GM23248 (cell line): Measurements from ENCODE around the gene CYTH2. TPM values are rescaled to one million over a fixed set of nuclear protein-coding genes. Genes with fewer than 3 reads are reported as not detected.

Source experiments
- DNase-seq: peaks from one replicate; pipeline ENCODE4 v3.0.0-alpha.2; 2015
- H2AFZ ChIP-seq: fragments of 200-600 bp; sonication (generic); 2 replicates; pipeline ENCODE4 v1.6.1; 2016; ENCODE audit warnings: antibody characterized with exemption
- H3F3A ChIP-seq: fragments of 200-600 bp; sonication (generic); 2 replicates; pipeline ENCODE4 v1.6.1; 2016; ENCODE audit warnings: mild to moderate bottlenecking, antibody characterized with exemption, mixed run types; ENCODE audit not compliant: insufficient read depth
- H3K27ac ChIP-seq: fragments of 200-600 bp; sonication (generic); 2 replicates; pipeline ENCODE4 v1.5.1; 2016; ENCODE audit warnings: mild to moderate bottlenecking
- H3K27me3 ChIP-seq: fragments of 200-600 bp; sonication (generic); replicated peaks from 2 replicates; pipeline ENCODE4 v1.6.1; 2016; ENCODE audit warnings: mild to moderate bottlenecking; ENCODE audit not compliant: insufficient read depth
- H3K36me3 ChIP-seq: fragments of 200-600 bp; sonication (generic); 2 replicates; pipeline ENCODE4 v1.6.1; 2016; ENCODE audit warnings: low read depth, mild to moderate bottlenecking
- H3K4me1 ChIP-seq: fragments of 200-600 bp; sonication (generic); 2 replicates; pipeline ENCODE4 v1.6.1; 2016; ENCODE audit warnings: mild to moderate bottlenecking; ENCODE audit not compliant: insufficient read depth
- H3K4me2 ChIP-seq: fragments of 200-600 bp; sonication (generic); one replicate; pipeline ENCODE4 v1.6.1; 2016; ENCODE audit warnings: mild to moderate bottlenecking; ENCODE audit not compliant: unreplicated experiment
- H3K4me3 ChIP-seq: fragments of 200-600 bp; sonication (generic); 2 replicates; pipeline ENCODE4 v1.5.1; 2016; ENCODE audit warnings: mild to moderate bottlenecking
- H3K79me2 ChIP-seq: fragments of 200-600 bp; sonication (generic); 2 replicates; pipeline ENCODE4 v1.6.1; 2016; ENCODE audit warnings: mild to moderate bottlenecking; ENCODE audit not compliant: insufficient read depth
- H3K9ac ChIP-seq: fragments of 200-600 bp; sonication (generic); 2 replicates; pipeline ENCODE4 v1.6.1; 2016; ENCODE audit warnings: mild to moderate bottlenecking
- H3K9me2 ChIP-seq: fragments of 200-600 bp; sonication (generic); 2 replicates; pipeline ENCODE4 v1.6.1; 2016; ENCODE audit warnings: mixed run types, mild to moderate bottlenecking, moderate library complexity; ENCODE audit not compliant: insufficient read depth
- H3K9me3 ChIP-seq: fragments of 200-600 bp; sonication (generic); one replicate; pipeline ENCODE4 v1.6.1; 2017; ENCODE audit warnings: low read depth
- H4K20me1 ChIP-seq: fragments of 200-600 bp; sonication (generic); 2 replicates; pipeline ENCODE4 v1.6.0; 2016; ENCODE audit not compliant: insufficient read depth
- EZH2 ChIP-seq: fragments of 200-600 bp; sonication (generic); IDR thresholded peaks from 2 replicates; pipeline ENCODE4 v1.6.1; 2018; ENCODE audit warnings: antibody characterized with exemption, mild to moderate bottlenecking; ENCODE audit not compliant: insufficient read depth, poor library complexity, severe bottlenecking
- EZH2phosphoT487 ChIP-seq: fragments of 200-600 bp; sonication (generic); IDR thresholded peaks from 2 replicates; pipeline ENCODE4 v1.6.1; 2018; ENCODE audit warnings: antibody characterized with exemption, moderate library complexity, mild to moderate bottlenecking, low read depth; ENCODE audit not compliant: insufficient read depth
- WGBS, 2 experiments: methylation state at CpG; one replicate each; pipeline ENCODE4 v1.1.6; 2015 to 2017; ENCODE audit warnings: low lambda C conversion rate in 2 of 2, low coverage in 1 of 2; ENCODE audit errors: missing lambda C conversion rate in 2 of 2; 5-methylcytosine and 5-hydroxymethylcytosine counted together
- in situ Hi-C: fragments of 300-500 bp; cut with MboI; formaldehyde crosslinking; loops from 2 replicates; pipeline ENCODE4 v1.15.0; 2020
- polyA plus RNA-seq: library from polyadenylated mRNA; unstranded; fragments of >200 nt; fragmentation: Nextera tagmentation; extraction: Ambion mirVana; gene quantifications from 2 replicates; pipeline ENCODE4 v1.2.1, GENCODE V29; 2016
- total RNA-seq: library from RNA; depleted of rRNA; stranded (reverse); fragments of >200 nt; shearing (Covaris generic); gene quantifications from 2 replicates; pipeline ENCODE4 v1.2.3, GENCODE V29; 2014

CYTH2 gene
- total and polyA plus RNA-seq, 2 experiments from 2014 or later, result 40.9 to 86.0 TPM

DNA sequence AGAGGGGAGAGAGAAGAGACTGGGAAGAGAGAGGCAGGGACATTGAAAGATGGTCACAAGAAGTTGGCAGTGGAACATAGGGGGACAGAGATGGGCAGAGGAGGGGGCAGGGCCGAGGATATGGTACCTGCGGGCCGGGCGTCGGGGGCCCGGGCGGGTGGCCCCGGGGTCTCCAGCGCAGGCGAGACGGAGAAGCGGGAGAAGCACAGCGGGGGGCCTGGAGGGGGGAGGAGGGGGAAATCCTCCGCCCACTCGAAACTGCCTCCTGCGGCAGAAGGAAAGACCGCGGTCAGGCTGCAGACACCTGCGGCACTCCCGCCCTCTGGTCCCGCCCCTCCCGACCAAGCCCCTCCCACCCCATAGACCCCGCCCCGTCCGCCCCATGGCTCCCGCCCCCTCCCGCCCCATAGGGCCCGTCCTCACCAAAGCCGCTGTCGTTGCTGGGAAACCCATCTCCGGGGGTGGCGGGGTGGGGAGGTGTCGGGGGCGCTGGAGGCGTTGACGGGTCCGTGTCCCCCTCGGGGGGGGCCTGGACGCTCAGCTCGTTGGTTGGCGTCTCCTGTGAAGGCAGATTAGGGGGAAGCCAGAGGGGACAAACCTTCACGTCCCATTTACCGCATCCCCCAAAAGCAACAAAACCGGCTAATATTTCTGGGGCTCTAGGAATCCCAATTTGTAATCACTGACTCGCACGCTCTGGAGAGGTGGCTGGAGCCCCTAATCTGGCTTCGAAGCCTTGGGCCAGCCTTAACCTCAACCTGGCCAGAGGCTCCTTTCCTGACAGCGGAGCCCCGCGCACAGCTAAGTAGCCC is 22.0 kb downstream of the CYTH2 start:
- H3K4me2 ChIP-seq, result no peak overlapping the region
- H3K9me3 ChIP-seq, result no peaks in the 10 kb centered on the region
- H3K4me3 ChIP-seq, result no peak overlapping the region
- in situ Hi-C loops, result no loop called here
- no peaks in the 10 kb centered on the region for H3K79me2 ChIP-seq
- no peak overlapping the region for H3K27ac ChIP-seq
- 15 to 48% methylated on average over 9 to 41 of the region's 50 CpGs for WGBS, 2 experiments
- H2AFZ ChIP-seq, result no peak overlapping the region
- H3K9ac ChIP-seq, result no peak overlapping the region
- H4K20me1 ChIP-seq, result no peaks in the 10 kb centered on the region
- no peaks in the 10 kb centered on the region for H3K9me2 ChIP-seq
- peak; percentile 45 for DNase-seq
- no peaks in the 10 kb centered on the region for H3K36me3 ChIP-seq
- TF ChIP-seq EZH2, result no peak
- TF ChIP-seq EZH2phosphoT487, result no peak
- H3F3A ChIP-seq, result peaks cover 30% of the 10 kb centered on the region
- H3K27me3 ChIP-seq, result no peaks in the 10 kb centered on the region
- H3K4me1 ChIP-seq, result peaks cover 22% of the 10 kb centered on the region

DNA sequence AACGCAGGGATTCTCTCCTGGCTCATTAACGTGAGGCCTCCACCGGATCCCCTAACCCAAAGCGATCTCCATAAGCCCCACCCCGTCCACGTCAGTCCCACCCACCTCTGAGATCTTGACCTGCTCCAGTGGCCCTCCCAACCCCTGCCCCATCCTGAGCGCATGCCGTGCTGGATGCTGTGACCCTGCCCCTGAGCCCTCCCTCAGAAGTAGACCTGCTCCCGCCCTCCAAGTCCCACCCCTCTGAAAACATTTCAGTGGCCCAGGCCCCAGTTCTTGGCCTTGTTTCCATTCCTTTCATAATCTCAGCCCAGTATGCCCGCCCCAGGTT is 22.6 kb downstream of the CYTH2 start:
- Histone ChIP-seq H3K79me2 (no peaks in the 10 kb centered on the region), H3F3A (peaks cover 29% of the 10 kb centered on the region), H3K27ac (no peak overlapping the region), H3K27me3 (no peaks in the 10 kb centered on the region), H4K20me1 (no peaks in the 10 kb centered on the region), H3K9me2 (no peaks in the 10 kb centered on the region), H3K4me3 (no peak overlapping the region), H2AFZ (no peak overlapping the region), H3K9ac (no peak overlapping the region), H3K9me3 (no peaks in the 10 kb centered on the region), H3K36me3 (no peaks in the 10 kb centered on the region), H3K4me2 (no peak overlapping the region), H3K4me1 (peaks cover 22% of the 10 kb centered on the region)
- in situ Hi-C loops, result no loop called here
- TF ChIP-seq EZH2, result no peak
- 31 to 32% methylated on average over 10 of the region's 10 CpGs for WGBS, 2 experiments
- DNase-seq, result no peak

DNA sequence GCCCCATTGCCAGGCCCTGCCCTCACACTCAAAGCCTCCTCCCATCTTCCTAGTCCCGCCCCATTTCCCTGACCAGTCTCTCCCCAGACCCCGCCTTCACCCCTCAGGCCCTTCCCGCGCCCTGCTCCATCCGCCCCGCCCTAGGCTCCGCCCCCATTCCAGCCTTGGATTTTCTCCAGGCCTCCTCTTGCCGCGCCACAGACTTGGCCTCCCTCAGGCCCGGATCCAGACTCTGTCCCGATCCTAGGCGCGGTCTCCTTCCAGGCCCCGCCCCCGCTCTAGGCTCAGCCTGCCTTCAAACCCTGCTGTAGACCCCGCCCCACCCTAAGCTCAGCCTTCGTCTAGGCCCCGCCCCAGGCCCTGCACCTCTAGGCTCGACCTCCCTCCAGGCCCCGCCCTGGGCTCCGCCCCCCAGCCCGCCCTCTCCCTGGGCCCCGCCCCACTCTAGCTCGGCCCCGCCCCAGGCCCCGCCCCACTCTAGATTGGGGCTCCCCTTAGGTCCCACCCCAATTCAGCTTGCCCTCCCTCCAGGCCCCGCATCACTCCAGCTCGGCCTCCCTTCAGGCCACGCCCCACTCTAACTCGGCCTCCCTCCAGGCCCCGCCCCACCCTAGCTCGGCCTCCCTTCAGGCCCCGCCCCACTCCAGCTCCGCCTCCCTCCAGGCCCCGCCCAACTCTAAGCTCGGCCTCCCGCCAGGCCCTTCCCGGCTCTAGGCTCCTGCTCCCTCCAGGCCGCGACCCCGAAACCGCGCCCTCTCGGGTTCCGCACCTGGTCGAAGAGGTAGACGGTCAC is 24.0 kb downstream of the CYTH2 start:
- H3K9me2 ChIP-seq, result no peaks in the 10 kb centered on the region
- peak overlapping the region; percentile 81 for H3K9ac ChIP-seq
- H3K9me3 ChIP-seq, result no peaks in the 10 kb centered on the region
- H3K27me3 ChIP-seq, result no peaks in the 10 kb centered on the region
- peaks cover 18% of the 10 kb centered on the region for H3F3A ChIP-seq
- no peak for TF ChIP-seq EZH2
- TF ChIP-seq EZH2phosphoT487, result no peak
- 3% methylated on average over 47 of the region's 47 CpGs; no CpG with 5 or more reads in 1 of the 2 experiments for WGBS, 2 experiments
- H3K79me2 ChIP-seq, result no peaks in the 10 kb centered on the region
- peaks cover 13% of the 10 kb centered on the region for H3K4me1 ChIP-seq
- DNase-seq, result peak; percentile 99
- no peaks in the 10 kb centered on the region for H3K36me3 ChIP-seq
- H4K20me1 ChIP-seq, result no peaks in the 10 kb centered on the region
- H2AFZ ChIP-seq, result peak overlapping the region; percentile 75
- peak overlapping the region; percentile 46 for H3K27ac ChIP-seq
- H3K4me2 ChIP-seq, result peak overlapping the region; percentile 74
- in situ Hi-C loops, result no loop called here
- peak overlapping the region; percentile 75 for H3K4me3 ChIP-seq

DNA sequence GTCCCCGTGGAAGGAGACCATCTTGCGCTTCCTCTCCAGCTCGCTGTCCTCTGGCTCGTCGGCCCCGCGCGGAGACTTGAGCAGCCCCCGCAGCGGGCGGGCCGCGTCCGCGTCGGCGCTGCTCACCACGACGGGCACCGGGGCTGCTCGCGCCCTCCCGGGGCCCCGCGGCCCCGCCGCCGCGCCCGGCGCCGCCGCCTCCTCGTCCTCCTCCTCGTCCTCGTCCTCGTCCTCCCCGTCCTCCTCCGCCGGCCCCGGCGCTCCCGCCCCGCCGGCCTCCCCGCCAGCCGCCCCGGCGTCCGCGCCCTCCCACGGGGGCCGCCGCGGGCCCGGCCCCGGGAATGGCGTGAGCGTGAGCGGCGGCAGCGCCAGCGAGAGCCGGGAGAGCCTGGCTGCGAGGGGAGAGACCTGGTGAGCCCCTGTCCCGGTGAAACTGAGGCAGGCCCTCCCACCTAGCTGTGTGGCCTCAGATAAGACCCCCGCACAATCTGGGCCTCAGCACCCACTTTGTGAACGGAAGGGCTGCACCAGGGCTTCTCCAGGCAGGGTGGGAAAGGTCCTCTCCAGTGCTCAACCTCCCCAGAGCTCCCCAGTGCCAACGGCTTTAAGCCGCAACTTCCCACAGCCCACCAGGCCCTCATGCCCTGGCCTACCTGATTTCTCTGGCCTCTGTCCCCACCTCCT is 24.7 kb downstream of the CYTH2 start:
- WGBS, 2 experiments, result 4% methylated on average over 27 to 66 of the region's 70 CpGs
- H3K4me2 ChIP-seq, result peak overlapping the region; percentile 83
- H3K9me3 ChIP-seq, result no peaks in the 10 kb centered on the region
- peak overlapping the region; percentile 81 for H3K9ac ChIP-seq
- peak overlapping the region; percentile 46 for H3K27ac ChIP-seq
- H4K20me1 ChIP-seq, result no peaks in the 10 kb centered on the region
- no peaks in the 10 kb centered on the region for H3K79me2 ChIP-seq
- no peak for TF ChIP-seq EZH2phosphoT487
- TF ChIP-seq EZH2, result no peak
- peak overlapping the region; percentile 75 for H2AFZ ChIP-seq
- H3K36me3 ChIP-seq, result no peaks in the 10 kb centered on the region
- 0 out of 2 replicates have a peak, but pooled peaks cover under 1% of the 10 kb centered on the region for H3K27me3 ChIP-seq
- in situ Hi-C loops, result no loop called here
- no peaks in the 10 kb centered on the region for H3K9me2 ChIP-seq
- DNase-seq, result no peak
- peak overlapping the region; percentile 75 for H3K4me3 ChIP-seq
- peaks cover 7% of the 10 kb centered on the region; the same call in 1 of the 2 replicates for H3K4me1 ChIP-seq
- peaks cover 13% of the 10 kb centered on the region for H3F3A ChIP-seq
